NCI-H2196 (cell line): Measurements from ENCODE around the gene NRSN2.
"Not testable (repeated sequence)": the region's sequence is repeated elsewhere in the genome, so short reads cannot be mapped to it uniquely, and the experiment has no call there.

Source experiments
- DNase-seq: peaks from one replicate; lab custom pipeline; 2025; ENCODE audit not compliant: unreplicated experiment; lab: John Stamatoyannopoulos, UW

The NRSN2 gene

GRCh38 chr20:353166-353565 is 6.3 kb downstream of the NRSN2 start:
- DNase-seq: no peak

GRCh38 chr20:354298-354977 is 7.5 kb downstream of the NRSN2 start:
- DNase-seq: peak; percentile 88

GRCh38 chr20:356154-356553 is 9.2 kb downstream of the NRSN2 start:
- not testable (repeated sequence) for DNase-seq

GRCh38 chr20:356745-357144 is 9.8 kb downstream of the NRSN2 start:
- DNase-seq: no peak

GRCh38 chr20:358891-359555 is 12.1 kb downstream of the NRSN2 start:
- DNase-seq: no peak

GRCh38 chr20:361561-361960 is 14.7 kb downstream of the NRSN2 start:
- no peak for DNase-seq

- DNase-seq: peak; percentile 98
These were observed 15.7 kb downstream of the NRSN2 start for GRCh38 chr20:362271-363254.

- DNase-seq: no peak
These were observed 16.6 kb downstream of the NRSN2 start for GRCh38 chr20:363319-364078.

- DNase-seq: no peak
These were observed 18.2 kb downstream of the NRSN2 start for GRCh38 chr20:364905-365794.

GRCh38 chr20:366041-366718 is 19.3 kb downstream of the NRSN2 start:
- no peak for DNase-seq

- no peak for DNase-seq
These were observed 20.0 kb downstream of the NRSN2 start for GRCh38 chr20:366719-367485.

GRCh38 chr20:367486-367887 is 20.6 kb downstream of the NRSN2 start:
- DNase-seq: no peak

GRCh38 chr20:368915-369314 is 22.0 kb downstream of the NRSN2 start:
- DNase-seq: no peak

GRCh38 chr20:370151-370600 is 23.3 kb downstream of the NRSN2 start:
- no peak for DNase-seq

- no peak for DNase-seq
These were observed 24.3 kb downstream of the NRSN2 start for GRCh38 chr20:370977-371754.

GRCh38 chr20:371755-372542 is 25.0 kb downstream of the NRSN2 start:
- DNase-seq: peak; percentile 85

GRCh38 chr20:372543-373082 is 25.7 kb downstream of the NRSN2 start:
- DNase-seq: not testable (repeated sequence)
